Smooth muscle cell (in vitro differentiated cells): Measurements from ENCODE around the gene C1QTNF8. TPM values are rescaled to one million over a fixed set of nuclear protein-coding genes. Genes with fewer than 3 reads are reported as not detected.

ENCODE experiments used
- DNase-seq: peaks from one replicate; lab custom pipeline; 2025; ENCODE audit not compliant: unreplicated experiment; lab: John Stamatoyannopoulos, UW
- H2AFZ ChIP-seq: fragments of 200-600 bp; sonication (generic); 2 replicates; pipeline ENCODE4 v1.6.0; 2016; ENCODE audit warnings: antibody characterized with exemption, low read depth, mild to moderate bottlenecking
- H3F3A ChIP-seq: fragments of 200-600 bp; sonication (generic); 2 replicates; pipeline ENCODE4 v1.6.0; 2017; ENCODE audit warnings: antibody characterized with exemption, low read depth
- H3K27ac ChIP-seq: fragments of 200-600 bp; sonication (generic); 2 replicates; pipeline ENCODE4 v1.5.1; 2016; ENCODE audit warnings: low read depth, mild to moderate bottlenecking
- H3K27me3 ChIP-seq: fragments of 200-600 bp; sonication (generic); 2 replicates; pipeline ENCODE4 v1.6.1; 2016; ENCODE audit warnings: low read depth, mild to moderate bottlenecking
- H3K36me3 ChIP-seq: fragments of 200-600 bp; sonication (generic); 2 replicates; pipeline ENCODE4 v1.5.1; 2016; ENCODE audit warnings: low read depth
- H3K4me1 ChIP-seq: fragments of 200-600 bp; sonication (generic); 2 replicates; pipeline ENCODE4 v1.5.1; 2016; ENCODE audit warnings: low read depth
- H3K4me2 ChIP-seq: fragments of 200-600 bp; sonication (generic); 2 replicates; pipeline ENCODE4 v1.6.0; 2016; ENCODE audit warnings: mild to moderate bottlenecking
- H3K4me3 ChIP-seq: fragments of 200-600 bp; sonication (generic); 2 replicates; pipeline ENCODE4 v1.5.1; 2016; ENCODE audit warnings: mild to moderate bottlenecking
- H3K79me2 ChIP-seq: fragments of 200-600 bp; sonication (generic); 2 replicates; pipeline ENCODE4 v1.6.0; 2016; ENCODE audit warnings: low read depth, mild to moderate bottlenecking
- H3K9ac ChIP-seq: fragments of 200-600 bp; sonication (generic); 2 replicates; pipeline ENCODE4 v1.6.0; 2016; ENCODE audit warnings: low read depth
- H3K9me3 ChIP-seq: fragments of 200-600 bp; sonication (generic); replicated peaks from 2 replicates; pipeline ENCODE4 v1.5.1; 2016; ENCODE audit warnings: low read depth
- H4K20me1 ChIP-seq: fragments of 200-600 bp; sonication (generic); 2 replicates; pipeline ENCODE4 v1.6.0; 2016; ENCODE audit warnings: low read depth
- CTCF ChIP-seq: fragments of 200-600 bp; sonication (generic); IDR thresholded peaks from 2 replicates; pipeline ENCODE4 v1.5.1; 2017; ENCODE audit warnings: borderline replicate concordance, mild to moderate bottlenecking, antibody characterized with exemption; ENCODE audit not compliant: insufficient read depth, poor library complexity, severe bottlenecking
- WGBS: methylation state at CpG from one replicate; pipeline ENCODE4 v1.1.7; 2016; ENCODE audit warnings: low lambda C conversion rate; 5-methylcytosine and 5-hydroxymethylcytosine counted together
- polyA plus RNA-seq: library from polyadenylated mRNA; unstranded; fragments of >200 nt; fragmentation: Nextera tagmentation; extraction: Ambion mirVana; gene quantifications from 2 replicates; pipeline ENCODE4 v1.2.1, GENCODE V29; 2016
- total RNA-seq: library from RNA; depleted of rRNA; stranded (reverse); fragments of >200 nt; gene quantifications from 2 replicates; pipeline ENCODE4 v1.2.3, GENCODE V29; 2014

Gene C1QTNF8
- total and polyA plus RNA-seq, 2 experiments from 2014 or later: not detected

GRCh38 chr16:1052721-1053120 lies 43.3 kb downstream of the C1QTNF8 start:
- Histone ChIP-seq H2AFZ (no peak overlapping the region), H3K79me2 (no peaks in the 10 kb centered on the region), H3K27ac (no peak overlapping the region), H3K4me2 (no peak overlapping the region), H3K4me3 (no peak overlapping the region), H3K9ac (no peak overlapping the region), H3K9me3 (no peaks in the 10 kb centered on the region), H4K20me1 (no peaks in the 10 kb centered on the region), H3K4me1 (no peaks in the 10 kb centered on the region), H3K27me3 (no peaks in the 10 kb centered on the region), H3K36me3 (no peaks in the 10 kb centered on the region), H3F3A (no peaks in the 10 kb centered on the region)
- no peak for DNase-seq
- WGBS: 90% methylated on average over 9 of the region's 9 CpGs
- TF ChIP-seq CTCF: no peak

GRCh38 chr16:1051446-1051845 lies 44.6 kb downstream of the C1QTNF8 start:
- 94% methylated on average over 17 of the region's 17 CpGs for WGBS
- Histone ChIP-seq H3K4me1 (no peaks in the 10 kb centered on the region), H3K36me3 (no peaks in the 10 kb centered on the region), H3K4me2 (no peak overlapping the region), H3F3A (no peaks in the 10 kb centered on the region), H3K9ac (no peak overlapping the region), H3K79me2 (no peaks in the 10 kb centered on the region), H3K4me3 (no peak overlapping the region), H3K27me3 (no peaks in the 10 kb centered on the region), H2AFZ (no peak overlapping the region), H4K20me1 (no peaks in the 10 kb centered on the region), H3K9me3 (no peaks in the 10 kb centered on the region), H3K27ac (no peak overlapping the region)
- DNase-seq: no peak
- TF ChIP-seq CTCF: no peak

- no peaks in the 10 kb centered on the region for H3K9me3 ChIP-seq
- no peak overlapping the region for H3K9ac ChIP-seq
- WGBS: 95% methylated on average over 14 of the region's 15 CpGs
- no peaks in the 10 kb centered on the region for H3K27me3 ChIP-seq
- H4K20me1 ChIP-seq: no peaks in the 10 kb centered on the region
- no peak for TF ChIP-seq CTCF
- H3K36me3 ChIP-seq: no peaks in the 10 kb centered on the region
- H3F3A ChIP-seq: no peaks in the 10 kb centered on the region
- H3K27ac ChIP-seq: no peak overlapping the region
- H2AFZ ChIP-seq: no peak overlapping the region
- no peak overlapping the region for H3K4me3 ChIP-seq
- DNase-seq: no peak
- no peaks in the 10 kb centered on the region for H3K79me2 ChIP-seq
- no peaks in the 10 kb centered on the region for H3K4me1 ChIP-seq
- no peak overlapping the region for H3K4me2 ChIP-seq
These were observed 45.1 kb downstream of the C1QTNF8 start for GRCh38 chr16:1050921-1051320.

- Histone ChIP-seq H3K79me2 (no peaks in the 10 kb centered on the region), H3K27ac (no peak overlapping the region), H3K4me1 (no peaks in the 10 kb centered on the region), H3K27me3 (no peaks in the 10 kb centered on the region), H3K9me3 (no peaks in the 10 kb centered on the region), H3K4me3 (no peak overlapping the region), H3K4me2 (no peak overlapping the region), H2AFZ (no peak overlapping the region), H4K20me1 (no peaks in the 10 kb centered on the region), H3F3A (no peaks in the 10 kb centered on the region), H3K9ac (no peak overlapping the region), H3K36me3 (no peaks in the 10 kb centered on the region)
- 94% methylated on average over 30 of the region's 30 CpGs for WGBS
- DNase-seq: no peak
- no peak for TF ChIP-seq CTCF
These were observed 45.5 kb downstream of the C1QTNF8 start for GRCh38 chr16:1050516-1050915.
